SK-N-SH (cell line): ENCODE results near the gene HSPA4. TPM values are rescaled to one million over a fixed set of nuclear protein-coding genes. Genes with fewer than 3 reads are reported as not detected.

Experiments
- CTCF ChIA-PET: fragments of 300-600, 350-600 bp; formaldehyde crosslinking; extraction: SDS; loops from one replicate; lab custom pipeline; 2021; lab: Yijun Ruan, JAX
- POLR2A ChIA-PET: fragments of 350-600 bp; sonication (Branson Sonifier 250); formaldehyde crosslinking; extraction: SDS; loops from one replicate; lab custom pipeline; 2020; ENCODE audit warnings: antibody characterized with exemption, inconsistent platforms; lab: Yijun Ruan, JAX
- DNase-seq: peaks from one replicate; pipeline ENCODE4 v3.0.0; 2012
- H2AFZ ChIP-seq: fragments of 200-600 bp; sonication (generic); 2 replicates; pipeline ENCODE4 v1.8.1; 2016; ENCODE audit warnings: antibody characterized with exemption, mild to moderate bottlenecking, low read depth
- H3F3A ChIP-seq: fragments of 200-600 bp; sonication (generic); replicated peaks from 2 replicates; pipeline ENCODE3; 2016; ENCODE audit warnings: antibody characterized with exemption, mild to moderate bottlenecking; ENCODE audit not compliant: insufficient read depth
- H3K27ac ChIP-seq, 2 experiments: fragments of 200-500 bp in 1 of 2; fragments of 200-600 bp in 1 of 2; sonication (Bioruptor generic) in 1 of 2; sonication (generic), shearing (Covaris generic) in 1 of 2; 2 replicates each; pipeline versions ENCODE4 v1.5.1 to v1.6.1; 2014 to 2016; ENCODE audit warnings: low read depth in 2 of 2, inconsistent platforms in 1 of 2, low read length in 1 of 2, mild to moderate bottlenecking in 1 of 2, mixed read lengths in 1 of 2
- H3K27me3 ChIP-seq: fragments of 200-600 bp; sonication (generic), shearing (Covaris generic); 2 replicates; pipeline ENCODE4 v1.6.1; 2016; ENCODE audit warnings: mixed run types; ENCODE audit not compliant: insufficient read depth
- H3K36me3 ChIP-seq, 2 experiments: fragments of 200-500 bp in 1 of 2; fragments of 200-600 bp in 1 of 2; sonication (Bioruptor generic) in 1 of 2; sonication (generic) in 1 of 2; replicated peaks in 1 of 2; 2 replicates each; pipeline versions ENCODE3 to v1.5.1; 2014 to 2016; ENCODE audit warnings: low read length in 1 of 2, mild to moderate bottlenecking in 1 of 2; ENCODE audit not compliant: insufficient read depth in 2 of 2, control insufficient read depth in 1 of 2
- H3K4me1 ChIP-seq, 2 experiments: fragments of 200-500 bp in 1 of 2; fragments of 200-600 bp in 1 of 2; sonication (Bioruptor generic) in 1 of 2; sonication (generic), shearing (Covaris generic) in 1 of 2; 2 replicates each; pipeline versions ENCODE4 v1.5.1 to v1.6.1; 2014 to 2016; ENCODE audit warnings: low read depth in 1 of 2, low read length in 1 of 2, mixed run types in 1 of 2; ENCODE audit not compliant: insufficient read depth in 2 of 2, control insufficient read depth in 1 of 2
- H3K4me2 ChIP-seq: fragments of 200-600 bp; sonication (generic), shearing (Covaris generic); 2 replicates; pipeline ENCODE4 v1.6.1; 2017; ENCODE audit warnings: mixed run types
- H3K4me3 ChIP-seq, 2 experiments: fragments of 200-500 bp in 1 of 2; fragments of 200-600 bp in 1 of 2; sonication (Bioruptor generic) in 1 of 2; sonication (generic), shearing (Covaris generic) in 1 of 2; 2 replicates each; pipeline versions ENCODE4 v1.5.1 to v1.8.1; 2014 to 2016; ENCODE audit warnings: low read depth in 2 of 2, inconsistent platforms in 1 of 2, low read length in 1 of 2, mild to moderate bottlenecking in 1 of 2, mixed read lengths in 1 of 2, moderate library complexity in 1 of 2
- H3K79me2 ChIP-seq: fragments of 200-600 bp; sonication (generic); 2 replicates; pipeline ENCODE4 v1.8.1; 2017; ENCODE audit warnings: mild to moderate bottlenecking; ENCODE audit not compliant: insufficient read depth
- H3K9ac ChIP-seq: fragments of 200-600 bp; sonication (generic); 2 replicates; pipeline ENCODE4 v1.6.1; 2017; ENCODE audit warnings: mixed run types
- H3K9me2 ChIP-seq: fragments of 200-600 bp; sonication (generic); 2 replicates; pipeline ENCODE4 v1.6.1; 2017; ENCODE audit warnings: mixed run types
- H3K9me3 ChIP-seq: fragments of 200-600 bp; sonication (generic); 2 replicates; pipeline ENCODE4 v1.6.1; 2017; ENCODE audit warnings: mixed run types, mild to moderate bottlenecking, moderate library complexity
- H4K20me1 ChIP-seq: fragments of 200-600 bp; sonication (generic); 2 replicates; pipeline ENCODE4 v1.6.1; 2017; ENCODE audit warnings: mild to moderate bottlenecking, mixed run types; ENCODE audit not compliant: insufficient read depth
- CHD2 ChIP-seq: fragments of 150-350 bp; IDR thresholded peaks from 2 replicates; pipeline ENCODE4 v1.6.1; 2018; ENCODE audit warnings: low read length; ENCODE audit not compliant: partially characterized antibody
- CTCF ChIP-seq: fragments of 200-600 bp; sonication (generic); IDR thresholded peaks from 2 replicates; pipeline ENCODE4 v1.6.1; 2017; ENCODE audit warnings: antibody characterized with exemption, mild to moderate bottlenecking, moderate library complexity
- EZH2phosphoT487 ChIP-seq: fragments of 200-600 bp; sonication (generic); IDR thresholded peaks from 2 replicates; pipeline ENCODE4 v1.6.1; 2017; ENCODE audit warnings: low read depth, mixed run types, mild to moderate bottlenecking, antibody characterized with exemption, moderate library complexity, borderline replicate concordance
- FOSL2 ChIP-seq: IDR thresholded peaks from 2 replicates; pipeline ENCODE4 v1.4.0; 2012; ENCODE audit warnings: low read depth, mild to moderate bottlenecking, moderate library complexity, borderline replicate concordance
- FOXJ3 ChIP-seq: sonication (generic); formaldehyde crosslinking; IDR thresholded peaks from 2 replicates; pipeline ENCODE4 v1.5.1; 2020; ENCODE audit warnings: mild to moderate bottlenecking, missing genetic modification reagents
- FOXM1 ChIP-seq: IDR thresholded peaks from 2 replicates; pipeline ENCODE4 v1.4.0; 2012; ENCODE audit warnings: low read depth, mild to moderate bottlenecking
- GATA2 ChIP-seq: sonication (generic); formaldehyde crosslinking; IDR thresholded peaks from 2 replicates; pipeline ENCODE4 v1.5.0; 2020; ENCODE audit warnings: mild to moderate bottlenecking, missing genetic modification reagents
- JUND ChIP-seq: IDR thresholded peaks from 2 replicates; pipeline ENCODE4 v1.4.0; 2012
- MEF2A ChIP-seq: IDR thresholded peaks from 2 replicates; pipeline ENCODE4 v1.4.0; 2012; ENCODE audit warnings: low read depth, borderline replicate concordance
- NFIC ChIP-seq: IDR thresholded peaks from 2 replicates; pipeline ENCODE4 v1.4.0; 2012; ENCODE audit warnings: borderline replicate concordance
- NRF1 ChIP-seq: IDR thresholded peaks from 2 replicates; pipeline ENCODE4 v1.6.1; 2012; ENCODE audit warnings: low read depth, mild to moderate bottlenecking, low read length
- POLR2AphosphoS5 ChIP-seq: IDR thresholded peaks from 2 replicates; pipeline ENCODE4 v1.6.1; 2012; ENCODE audit warnings: low read depth, low read length
- RAD21 ChIP-seq: IDR thresholded peaks from 2 replicates; pipeline ENCODE4 v1.6.1; 2012; ENCODE audit warnings: mild to moderate bottlenecking, low read length
- RFX5 ChIP-seq: IDR thresholded peaks from 2 replicates; pipeline ENCODE4 v1.6.1; 2012; ENCODE audit warnings: mild to moderate bottlenecking, improper control_type of control experiment, low read length
- SIN3A ChIP-seq: IDR thresholded peaks from 2 replicates; pipeline ENCODE4 v1.6.1; 2012; ENCODE audit warnings: low read depth, mild to moderate bottlenecking, low read length, moderate library complexity, borderline replicate concordance
- TAF1 ChIP-seq: IDR thresholded peaks from 2 replicates; pipeline ENCODE4 v1.6.1; 2012; ENCODE audit warnings: low read depth, mild to moderate bottlenecking, low read length, moderate library complexity, borderline replicate concordance
- TCF12 ChIP-seq: IDR thresholded peaks from 2 replicates; pipeline ENCODE4 v1.4.0; 2012
- USF1 ChIP-seq: IDR thresholded peaks from 2 replicates; pipeline ENCODE4 v1.4.0; 2012; ENCODE audit warnings: low read depth, borderline replicate concordance
- WGBS: methylation state at CpG from one replicate; pipeline ENCODE4 v1.1.6; 2017; ENCODE audit warnings: low lambda C conversion rate; 5-methylcytosine and 5-hydroxymethylcytosine counted together
- polyA plus RNA-seq, 3 experiments: library from polyadenylated mRNA; depleted of rRNA; stranded (reverse); fragments of >200 nt; gene quantifications; 2 replicates each; pipeline ENCODE4 v1.2.3, GENCODE V29; 2012
- TF ChIP-seq, protein P1 (sequence below): IDR thresholded peaks from 2 replicates; pipeline ENCODE4 v1.4.0; 2012; ENCODE audit warnings: low read depth

HSPA4 gene
- polyA plus RNA-seq, 1 of the 3 experiments (the other 2 are of a cell fraction) = 18.8 TPM

- H3K9me3 ChIP-seq = no peaks in the 10 kb centered on the region
- WGBS = 86% methylated on average over 4 of the region's 4 CpGs
- TF ChIP-seq POLR2AphosphoS5 = no peak
- TF ChIP-seq USF1 = no peak
- no peak for TF ChIP-seq TCF12
- TF ChIP-seq NFIC = no peak
- no peak for TF ChIP-seq MEF2A
- TF ChIP-seq NRF1 = no peak
- TF ChIP-seq FOXM1 = no peak
- TF ChIP-seq GATA2 (CRISPR knock-in tag) = no peak
- TF ChIP-seq, all 33 proteins: peak for 0
- Histone ChIP-seq H3K36me3 (peaks cover 46 to 69% of the 10 kb centered on the region in 2 experiments), H3K27me3 (no peaks in the 10 kb centered on the region), H2AFZ (no peak overlapping the region), H3K79me2 (peaks cover 55% of the 10 kb centered on the region), H3K27ac (no peak overlapping the region), H4K20me1 (peaks cover 21% of the 10 kb centered on the region), H3K4me2 (no peak overlapping the region), H3K9me2 (no peaks in the 10 kb centered on the region), H3K4me3 (no peak overlapping the region), H3K9ac (no peak overlapping the region), H3F3A (peaks cover 12% of the 10 kb centered on the region), H3K4me1 (no peaks in the 10 kb centered on the region)
- ChIA-PET POLR2A (no interaction called here), CTCF (interaction anchor here (0.5 kb wide), 1 partner anchor 18 kb away, joined by 4 read pairs; no protein-coding TSS in a partner anchor)
- no peak for DNase-seq
These were observed 34.6 kb downstream of the HSPA4 start for GRCh38 chr5:133086366-133086875.

- no peak overlapping the region for H3K4me3 ChIP-seq
- H2AFZ ChIP-seq = no peak overlapping the region
- no peak for TF ChIP-seq FOXJ3 (CRISPR knock-in tag)
- TF ChIP-seq FOSL2 = no peak
- no peak for TF ChIP-seq EZH2phosphoT487
- TF ChIP-seq, protein P1, sequence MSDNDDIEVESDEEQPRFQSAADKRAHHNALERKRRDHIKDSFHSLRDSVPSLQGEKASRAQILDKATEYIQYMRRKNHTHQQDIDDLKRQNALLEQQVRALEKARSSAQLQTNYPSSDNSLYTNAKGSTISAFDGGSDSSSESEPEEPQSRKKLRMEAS = no peak
- no peak for TF ChIP-seq TAF1
- no peak for TF ChIP-seq RAD21
- TF ChIP-seq SIN3A = no peak
- TF ChIP-seq TCF12 = no peak
- no peak for TF ChIP-seq POLR2AphosphoS5
- no peak for TF ChIP-seq GATA2 (CRISPR knock-in tag)
- no peak for TF ChIP-seq CHD2
- TF ChIP-seq JUND = no peak
- no peak for TF ChIP-seq RFX5
- no peak for TF ChIP-seq CTCF
- TF ChIP-seq, all 33 proteins: peak for 0
- Histone ChIP-seq H3K27ac (no peak overlapping the region), H3K4me1 (no peaks in the 10 kb centered on the region), H3K9me3 (no peaks in the 10 kb centered on the region), H3K9me2 (no peaks in the 10 kb centered on the region), H3F3A (peaks cover 12% of the 10 kb centered on the region), H4K20me1 (peaks cover 18% of the 10 kb centered on the region), H3K36me3 (peaks cover 58 to 79% of the 10 kb centered on the region in 2 experiments), H3K79me2 (peaks cover 38% of the 10 kb centered on the region), H3K27me3 (no peaks in the 10 kb centered on the region), H3K4me2 (no peak overlapping the region), H3K9ac (no peak overlapping the region)
- no peak for DNase-seq
- ChIA-PET CTCF (no interaction called here), POLR2A (no interaction called here)
- 98% methylated on average over 3 of the region's 3 CpGs for WGBS
These were observed 36.3 kb downstream of the HSPA4 start for GRCh38 chr5:133088064-133088463.
